NK-92 (cell line): ENCODE results near the gene GAREM2.

Experiments used
- DNase-seq: peaks from one replicate; lab custom pipeline; 2025; ENCODE audit not compliant: unreplicated experiment; lab: John Stamatoyannopoulos, UW

The GAREM2 gene

DNA sequence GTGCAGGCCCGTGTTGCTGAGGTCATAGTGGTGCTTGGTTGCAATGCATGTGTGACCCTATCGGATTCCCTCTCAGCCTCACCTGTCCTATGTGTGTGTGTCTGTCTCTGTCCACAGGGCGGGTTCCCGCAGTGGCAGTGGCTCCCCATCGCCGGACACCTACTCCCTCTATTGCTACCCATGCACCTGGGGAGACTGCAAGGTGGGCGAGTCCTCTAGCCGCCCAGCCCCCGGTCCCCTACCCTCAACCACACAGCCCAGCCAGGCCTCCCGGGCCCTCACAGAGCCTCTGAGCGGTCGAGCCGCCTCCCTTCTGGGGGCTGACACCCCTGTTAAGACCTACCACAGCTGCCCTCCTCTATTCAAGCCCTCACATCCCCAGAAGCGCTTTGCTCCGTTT lies 14.2 kb downstream of the GAREM2 start:
- DNase-seq = no peak

DNA sequence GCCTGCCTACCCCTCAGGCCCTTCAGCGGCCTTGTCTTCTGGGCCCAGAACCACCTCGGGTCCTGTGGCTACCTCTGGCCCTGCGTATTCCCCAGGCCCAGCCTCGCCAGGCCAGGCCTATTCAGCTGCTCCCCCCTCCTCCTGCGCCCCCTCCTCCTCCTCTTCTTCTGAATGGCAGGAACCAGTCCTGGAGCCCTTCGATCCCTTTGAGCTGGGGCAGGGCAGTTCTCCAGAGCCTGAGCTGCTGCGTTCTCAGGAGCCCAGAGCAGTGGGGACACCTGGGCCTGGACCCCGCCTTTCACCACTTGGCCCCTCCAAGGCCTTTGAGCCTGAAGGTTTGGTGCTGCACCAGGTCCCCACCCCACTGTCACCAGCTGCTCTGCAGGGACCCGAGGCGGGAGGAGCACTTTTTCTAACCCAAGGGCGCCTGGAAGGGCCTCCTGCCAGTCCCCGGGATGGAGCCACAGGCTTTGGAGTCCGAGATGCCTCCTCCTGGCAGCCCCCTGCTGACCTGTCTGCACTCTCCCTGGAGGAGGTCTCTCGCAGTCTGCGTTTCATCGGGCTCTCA lies 14.7 kb downstream of the GAREM2 start:
- no peak for DNase-seq

GRCh38 chr2:26189123-26189522 lies 16.2 kb downstream of the GAREM2 start:
- DNase-seq = no peak

- no peak for DNase-seq
Measured at GRCh38 chr2:26189751-26190150, 16.9 kb downstream of the GAREM2 start.

DNA sequence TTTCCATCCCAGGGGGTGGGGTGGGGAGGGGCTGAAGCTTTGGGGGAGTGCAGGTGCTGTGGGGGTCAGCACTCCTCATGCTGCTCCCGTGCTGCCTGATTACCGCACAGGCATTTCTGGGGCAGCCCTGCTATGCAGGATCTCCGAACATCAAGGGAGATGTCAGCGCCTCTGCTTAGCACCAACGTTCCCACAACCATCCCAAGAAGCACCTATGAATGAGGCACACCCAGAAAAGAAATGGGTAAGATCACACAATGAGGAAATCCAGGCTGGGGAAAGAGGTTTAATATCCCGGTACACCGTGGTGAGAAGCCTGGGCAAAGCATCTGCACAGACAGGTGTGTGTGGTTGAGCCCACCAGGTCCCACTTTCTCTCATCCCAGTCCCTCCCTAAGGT lies 17.5 kb downstream of the GAREM2 start:
- no peak for DNase-seq

DNA sequence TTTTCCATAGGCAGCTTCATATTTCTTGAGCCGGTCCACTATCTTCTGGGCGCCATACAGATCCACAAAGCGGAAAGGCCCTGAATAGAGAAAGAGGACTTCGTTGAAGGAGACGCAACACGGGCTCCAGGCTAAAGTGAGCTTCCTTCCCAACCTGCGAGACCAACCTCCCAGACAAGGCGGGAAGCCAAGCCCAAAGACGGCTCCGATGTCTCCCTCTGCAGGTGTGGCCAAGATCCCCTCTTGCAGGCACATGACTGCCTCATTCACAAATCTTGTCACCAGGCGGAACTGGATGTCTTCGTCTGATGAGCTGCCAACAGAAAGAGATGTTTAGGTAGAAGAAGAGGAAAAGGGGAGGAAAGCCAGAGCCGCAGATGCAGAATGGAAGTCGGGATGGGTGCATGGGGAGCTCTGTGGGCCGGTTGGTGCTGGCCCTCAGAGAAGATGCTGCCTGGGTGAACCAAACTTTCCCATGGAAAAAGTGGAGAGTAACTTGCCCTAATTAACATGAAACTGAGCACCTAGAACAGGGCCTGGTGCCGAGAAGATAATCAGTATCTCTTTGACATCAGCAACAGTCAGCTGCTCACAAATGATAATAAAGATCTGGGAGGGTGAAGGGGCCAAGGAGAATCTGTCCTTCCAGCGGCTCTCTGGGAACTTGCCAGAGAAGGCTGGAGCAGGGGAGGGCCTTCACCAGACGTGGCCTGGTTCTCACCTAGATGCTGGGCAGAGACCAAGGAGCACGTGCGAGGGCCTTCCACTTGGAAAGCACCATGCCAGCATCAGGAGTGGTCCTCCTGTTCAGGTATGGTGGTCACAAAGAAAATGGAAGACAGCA lies 18.6 kb downstream of the GAREM2 start:
- no peak for DNase-seq

DNA sequence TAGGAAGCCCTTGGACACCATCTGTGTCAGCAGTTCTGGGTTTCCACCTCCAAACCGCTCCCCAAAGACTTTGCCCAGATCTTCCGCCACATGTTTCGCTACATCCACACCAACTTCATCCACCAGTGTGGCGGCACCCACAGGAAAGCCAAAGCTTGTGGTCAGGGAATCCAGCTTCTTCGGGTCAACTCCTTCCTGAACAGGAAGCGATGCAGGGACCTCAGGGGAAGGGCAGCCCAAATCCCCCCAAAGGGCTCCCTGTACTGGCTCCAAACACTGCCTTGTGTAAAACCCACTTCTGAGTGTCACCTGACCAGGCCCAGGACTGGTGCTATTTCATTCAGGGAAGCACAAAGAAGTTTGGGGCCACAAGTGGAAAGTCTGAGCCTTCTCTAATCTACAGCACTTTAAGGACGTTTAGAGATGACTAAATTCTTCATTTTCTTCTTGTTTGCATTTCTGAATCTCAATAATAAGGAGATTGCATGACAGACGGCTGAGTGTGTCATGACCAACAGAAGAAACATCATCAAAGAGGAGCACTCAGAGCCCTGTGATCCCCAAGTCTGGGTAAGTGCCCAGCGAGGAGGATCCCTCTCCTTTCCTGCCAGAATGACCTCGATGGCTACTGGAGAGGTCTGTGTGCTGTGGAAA lies 20.8 kb downstream of the GAREM2 start:
- no peak for DNase-seq

DNA sequence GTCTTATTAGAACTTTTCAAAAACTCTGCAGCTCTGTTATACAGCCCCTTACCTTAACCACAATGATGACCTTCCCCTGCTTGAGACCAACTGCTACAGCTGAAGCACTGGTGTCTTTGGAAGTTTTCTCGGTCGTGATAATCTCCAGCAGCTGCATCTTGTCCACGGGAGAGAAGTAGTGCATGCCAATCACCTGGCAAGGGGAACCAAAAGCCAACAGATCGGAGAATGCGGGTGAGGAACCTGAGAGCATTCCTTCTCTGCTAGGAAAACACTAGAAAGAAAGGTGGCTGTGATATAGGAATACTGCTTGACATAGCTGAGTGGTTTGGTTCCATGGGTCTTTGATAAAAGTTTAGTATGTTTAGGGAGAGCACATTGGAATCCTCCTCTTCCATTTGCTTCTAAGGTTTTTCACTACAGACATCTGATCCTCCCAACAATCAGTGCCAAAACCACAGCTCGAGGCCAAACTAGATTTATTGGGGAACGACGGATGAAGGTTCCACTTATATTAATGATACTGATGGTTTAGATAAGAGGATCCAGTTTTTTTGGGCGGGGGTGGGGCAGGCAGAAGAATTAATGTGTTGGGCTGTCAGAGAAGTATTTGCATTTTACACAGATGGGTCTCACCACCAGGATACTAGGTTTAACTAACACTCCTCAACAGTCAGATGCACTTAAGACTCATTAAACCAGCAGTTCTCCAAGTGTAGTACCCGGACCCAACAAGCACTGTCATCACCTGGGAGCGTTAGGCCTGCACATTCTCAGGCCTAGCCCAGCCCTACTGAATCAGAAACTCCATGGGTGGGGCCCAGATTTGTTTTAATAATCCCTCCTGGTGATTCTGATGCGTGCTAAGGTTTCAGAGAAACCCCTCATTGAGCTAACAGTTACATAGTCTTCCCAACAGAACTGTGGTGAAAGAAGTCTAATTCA lies 22.4 kb downstream of the GAREM2 start:
- no peak for DNase-seq

GRCh38 chr2:26196683-26197418 lies 24.0 kb downstream of the GAREM2 start:
- DNase-seq = no peak

DNA sequence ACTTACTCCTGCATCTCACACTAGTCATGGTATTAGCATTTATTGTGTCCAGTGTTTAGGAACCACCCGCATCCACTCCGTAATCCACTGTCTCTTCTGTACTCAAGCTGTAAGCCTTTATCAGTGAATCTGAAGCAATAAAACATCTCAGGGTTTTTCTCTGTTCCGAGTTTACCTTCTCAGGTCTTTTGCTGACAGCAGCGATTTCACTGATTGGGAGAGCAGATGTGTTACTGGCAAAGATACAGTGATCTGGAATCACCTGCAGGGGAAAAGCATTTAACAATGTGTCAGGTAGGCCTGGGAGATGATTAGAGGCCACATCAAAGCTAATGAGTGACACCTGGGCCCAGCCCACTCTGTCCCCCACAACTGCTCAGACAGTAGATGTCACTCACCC lies 24.6 kb downstream of the GAREM2 start:
- DNase-seq = no peak

- DNase-seq = no peak
Measured at GRCh38 chr2:26202981-26203490, 30.1 kb downstream of the GAREM2 start.

DNA sequence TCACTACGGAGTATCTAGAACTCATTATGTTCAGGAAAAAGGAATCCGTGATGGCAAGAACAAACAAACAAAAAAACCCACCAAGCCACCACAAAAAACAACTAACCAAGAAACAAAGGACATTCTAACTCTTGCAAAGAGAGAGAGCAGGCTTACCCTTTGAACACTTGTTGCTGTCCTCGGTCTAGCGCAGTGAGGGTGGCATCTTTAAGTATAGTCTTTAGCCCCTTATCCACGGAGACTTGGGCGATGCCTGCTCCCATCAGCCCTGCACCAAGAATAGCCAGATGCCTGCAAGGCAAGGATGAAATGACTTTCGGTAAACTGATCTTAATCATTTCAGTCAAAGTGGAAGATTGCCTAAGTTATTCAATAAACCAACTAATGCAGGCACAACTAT lies 31.0 kb downstream of the GAREM2 start:
- no peak for DNase-seq

DNA sequence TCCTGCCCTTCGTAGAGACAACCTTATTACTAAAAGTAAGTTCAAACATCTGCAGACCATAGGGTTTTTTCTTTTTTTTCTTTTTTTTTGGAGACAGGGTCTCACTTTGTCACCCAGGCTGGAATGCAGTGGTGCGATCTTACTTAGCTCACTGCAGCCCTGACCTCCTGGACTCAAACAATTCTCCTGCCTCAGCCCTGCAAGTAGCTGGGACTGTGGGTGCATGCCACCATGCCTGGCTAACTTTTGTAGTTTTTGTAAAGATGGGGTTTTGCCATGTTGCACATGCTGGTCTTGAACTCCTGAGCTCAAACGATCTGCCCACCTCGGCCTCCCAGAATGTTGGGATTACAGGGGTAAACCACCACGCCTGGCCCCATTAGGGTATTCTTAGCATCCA lies 39.1 kb downstream of the GAREM2 start:
- DNase-seq = no peak

DNA sequence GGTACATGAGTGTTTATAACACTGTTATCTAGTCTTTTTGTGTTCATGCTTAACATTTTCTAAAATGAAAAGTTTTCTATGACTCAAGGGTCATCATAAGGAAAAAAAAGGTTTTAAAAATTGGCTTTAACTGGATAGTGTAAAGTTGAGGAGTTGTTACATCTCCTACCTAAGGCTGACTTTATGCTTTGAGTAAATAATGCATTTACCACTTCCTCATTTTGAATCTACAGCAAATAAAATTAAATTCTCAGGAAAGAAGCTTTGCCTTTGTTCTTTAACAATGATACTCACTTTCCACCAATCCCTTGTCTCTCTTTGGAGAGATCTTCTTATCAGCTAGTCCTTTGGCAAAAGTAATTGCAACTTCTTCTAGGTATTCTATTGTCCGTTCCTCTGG lies 41.9 kb downstream of the GAREM2 start:
- no peak for DNase-seq

DNA sequence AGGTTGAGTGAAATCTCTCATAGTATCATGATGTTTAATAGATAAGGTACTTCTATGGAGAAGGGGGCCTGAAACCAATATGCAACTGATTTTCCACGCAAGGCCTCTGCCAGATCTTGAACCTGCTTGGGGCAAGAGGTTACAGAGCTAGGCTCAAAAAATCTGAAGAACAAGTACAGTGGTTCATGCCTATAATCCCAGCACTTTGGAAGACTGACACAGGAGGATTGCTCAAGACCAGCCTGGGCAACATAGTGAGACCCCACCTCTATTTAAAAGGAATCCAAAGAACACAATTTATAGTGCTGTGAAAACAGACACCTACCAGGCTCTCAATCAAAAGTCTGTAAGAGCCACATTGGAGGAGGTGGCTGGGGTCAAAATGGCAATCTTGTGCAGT lies 42.9 kb downstream of the GAREM2 start:
- no peak for DNase-seq

- no peak for DNase-seq
Measured at GRCh38 chr2:26216587-26216986, 43.7 kb downstream of the GAREM2 start.

- DNase-seq = no peak
Measured at GRCh38 chr2:26217720-26218119, 44.8 kb downstream of the GAREM2 start.

DNA sequence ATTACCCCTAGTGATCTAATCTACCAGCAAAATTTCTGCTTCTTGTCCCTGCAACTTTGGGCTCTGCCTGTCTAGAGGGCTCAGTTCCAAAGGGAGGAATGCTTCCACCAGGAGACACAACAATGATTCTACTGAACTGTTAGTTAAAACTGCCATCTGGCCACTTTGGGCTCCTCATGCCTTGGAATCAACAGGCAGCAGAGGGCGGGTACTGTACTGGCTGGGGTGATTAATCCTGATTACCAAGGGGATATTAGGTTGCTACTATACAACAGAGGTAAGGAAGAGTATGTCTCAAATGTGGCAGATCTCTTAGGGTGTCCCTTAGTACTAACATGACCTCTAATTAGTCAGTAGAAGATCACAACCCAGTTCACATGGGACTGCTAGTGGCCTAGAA lies 50.1 kb downstream of the GAREM2 start:
- no peak for DNase-seq

GRCh38 chr2:26224095-26224494 lies 51.2 kb downstream of the GAREM2 start:
- no peak for DNase-seq

- no peak for DNase-seq
Measured at GRCh38 chr2:26229595-26229994, 56.7 kb downstream of the GAREM2 start.
